Esophagus muscularis mucosa (tissue), 4 donors: ENCODE measurements around the gene IRS1. TPM values are rescaled to one million over a fixed set of nuclear protein-coding genes. Genes with fewer than 3 reads are reported as not detected.
A peak's percentile ranks its signal among the peaks of the same experiment; 100 is the strongest.

Source experiments
- DNase-seq: peaks from one replicate; pipeline ENCODE4 v3.0.0-alpha.2; 2017; ENCODE audit errors: extremely low spot score
- H3K27ac ChIP-seq, 4 donors: fragments of 200-600 bp; sonication (generic); replicated peaks in 1 of 4; 1 replicate in 3 of 4; 2 replicates in 1 of 4; pipeline ENCODE4 v1.5.1; 2016 to 2019; ENCODE audit warnings: mild to moderate bottlenecking in 1 of 4
- H3K27me3 ChIP-seq, 4 donors: fragments of 200-600 bp; sonication (generic); one replicate each; pipeline versions ENCODE4 v1.5.1 to v1.6.0; 2016 to 2019
- H3K36me3 ChIP-seq, 4 donors: fragments of 200-600 bp; sonication (generic); one replicate each; pipeline ENCODE4 v1.5.1; 2016 to 2019
- H3K4me1 ChIP-seq, 4 donors: fragments of 200-600 bp; sonication (generic); one replicate each; pipeline ENCODE4 v1.5.1; 2016 to 2019
- H3K4me3 ChIP-seq, 4 donors: fragments of 200-600 bp; sonication (generic); 1 replicate in 2 of 4; 2 replicates in 2 of 4; pipeline ENCODE4 v1.5.1; 2016 to 2019; ENCODE audit warnings: mild to moderate bottlenecking in 4 of 4, moderate library complexity in 1 of 4
- H3K9me3 ChIP-seq, 4 donors: fragments of 200-600 bp; sonication (generic); 1 replicate in 3 of 4; 2 replicates in 1 of 4; pipeline ENCODE4 v1.5.1; 2016 to 2019
- EP300 ChIP-seq: sonication (generic); formaldehyde crosslinking; IDR thresholded peaks from one replicate; pipeline ENCODE4 v1.6.1; 2017; ENCODE audit warnings: antibody characterized with exemption
- POLR2A ChIP-seq: fragments of 450-650 bp; IDR thresholded peaks from one replicate; pipeline ENCODE4 v1.6.1; 2017; ENCODE audit warnings: antibody characterized with exemption, moderate library complexity, mild to moderate bottlenecking, low read depth
- POLR2AphosphoS5 ChIP-seq, 2 donors: sonication (generic); formaldehyde crosslinking; IDR thresholded peaks; one replicate each; pipeline ENCODE4 v1.6.1; 2017; ENCODE audit warnings: antibody characterized with exemption in 2 of 2
- WGBS: methylation state at CpG from one replicate; pipeline ENCODE4 v1.1.5; 2018; 5-methylcytosine and 5-hydroxymethylcytosine counted together
- intact Hi-C: fragments of 100-400 bp; cut with DNase I; formaldehyde crosslinking; loops from one replicate; pipeline ENCODE4 v1.15.1; 2023
- total RNA-seq, 4 donors: library from RNA; depleted of rRNA; stranded (reverse); fragments of >200 nt; gene quantifications; one replicate each; pipeline versions ENCODE4 v1.1.0 to v1.2.1, GENCODE V29; 2016
- TF ChIP-seq, protein P1 (sequence below), 3 experiments: fragments of 200-600 bp in 2 of 3; fragments of 450-650 bp in 1 of 3; sonication (generic) in 2 of 3; IDR thresholded peaks; one replicate each; pipeline ENCODE4 v1.5.1; 2017 to 2019; ENCODE audit warnings: antibody characterized with exemption in 3 of 3, mild to moderate bottlenecking in 2 of 3, moderate library complexity in 1 of 3

Gene IRS1
- total RNA-seq, 4 donors from 2014 or later, result 27.8 to 47.6 (median 32.8) TPM

DNA sequence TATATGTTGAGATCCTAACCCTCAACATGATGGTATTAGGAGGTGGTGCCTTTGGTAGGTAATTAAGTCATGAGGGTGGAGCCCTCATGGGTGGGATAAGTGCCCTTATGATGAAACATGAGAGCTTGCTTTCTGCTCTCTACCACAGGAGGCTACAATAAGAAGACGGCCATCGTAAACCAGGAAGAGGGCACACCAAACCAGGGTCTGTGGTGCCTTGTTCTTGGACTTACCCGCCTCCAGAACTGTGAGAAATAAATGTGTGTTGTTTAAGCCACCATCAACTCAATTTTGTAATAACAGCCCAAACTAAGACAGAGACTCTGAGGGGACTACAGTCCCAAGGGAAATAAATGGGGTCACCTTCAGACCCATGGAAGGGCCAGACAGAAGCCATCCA is 52.3 kb downstream of the IRS1 start:
- intact Hi-C loops, result loop anchor here (5.0 kb wide), 1 partner anchor 50 kb away; the partner anchor contains the start of gene IRS1
- Histone ChIP-seq H3K27me3 (no peaks in the 10 kb centered on the region), H3K36me3 (no peaks in the 10 kb centered on the region), H3K9me3 (no peaks in the 10 kb centered on the region), H3K27ac (no peak overlapping the region), H3K4me3 (no peak overlapping the region), H3K4me1 (peaks cover 24 to 42% (median 25%) of the 10 kb centered on the region in 4 donors)
- TF ChIP-seq EP300, result no peak
- TF ChIP-seq POLR2A, result no peak
- TF ChIP-seq, protein P1, sequence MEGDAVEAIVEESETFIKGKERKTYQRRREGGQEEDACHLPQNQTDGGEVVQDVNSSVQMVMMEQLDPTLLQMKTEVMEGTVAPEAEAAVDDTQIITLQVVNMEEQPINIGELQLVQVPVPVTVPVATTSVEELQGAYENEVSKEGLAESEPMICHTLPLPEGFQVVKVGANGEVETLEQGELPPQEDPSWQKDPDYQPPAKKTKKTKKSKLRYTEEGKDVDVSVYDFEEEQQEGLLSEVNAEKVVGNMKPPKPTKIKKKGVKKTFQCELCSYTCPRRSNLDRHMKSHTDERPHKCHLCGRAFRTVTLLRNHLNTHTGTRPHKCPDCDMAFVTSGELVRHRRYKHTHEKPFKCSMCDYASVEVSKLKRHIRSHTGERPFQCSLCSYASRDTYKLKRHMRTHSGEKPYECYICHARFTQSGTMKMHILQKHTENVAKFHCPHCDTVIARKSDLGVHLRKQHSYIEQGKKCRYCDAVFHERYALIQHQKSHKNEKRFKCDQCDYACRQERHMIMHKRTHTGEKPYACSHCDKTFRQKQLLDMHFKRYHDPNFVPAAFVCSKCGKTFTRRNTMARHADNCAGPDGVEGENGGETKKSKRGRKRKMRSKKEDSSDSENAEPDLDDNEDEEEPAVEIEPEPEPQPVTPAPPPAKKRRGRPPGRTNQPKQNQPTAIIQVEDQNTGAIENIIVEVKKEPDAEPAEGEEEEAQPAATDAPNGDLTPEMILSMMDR (IDR thresholded peaks at IDR 0.05), result no peak
- no peak for TF ChIP-seq POLR2AphosphoS5 (IDR thresholded peaks at IDR 0.05)
- 100% methylated on average over 3 of the region's 3 CpGs for WGBS
- DNase-seq, result no peak

DNA sequence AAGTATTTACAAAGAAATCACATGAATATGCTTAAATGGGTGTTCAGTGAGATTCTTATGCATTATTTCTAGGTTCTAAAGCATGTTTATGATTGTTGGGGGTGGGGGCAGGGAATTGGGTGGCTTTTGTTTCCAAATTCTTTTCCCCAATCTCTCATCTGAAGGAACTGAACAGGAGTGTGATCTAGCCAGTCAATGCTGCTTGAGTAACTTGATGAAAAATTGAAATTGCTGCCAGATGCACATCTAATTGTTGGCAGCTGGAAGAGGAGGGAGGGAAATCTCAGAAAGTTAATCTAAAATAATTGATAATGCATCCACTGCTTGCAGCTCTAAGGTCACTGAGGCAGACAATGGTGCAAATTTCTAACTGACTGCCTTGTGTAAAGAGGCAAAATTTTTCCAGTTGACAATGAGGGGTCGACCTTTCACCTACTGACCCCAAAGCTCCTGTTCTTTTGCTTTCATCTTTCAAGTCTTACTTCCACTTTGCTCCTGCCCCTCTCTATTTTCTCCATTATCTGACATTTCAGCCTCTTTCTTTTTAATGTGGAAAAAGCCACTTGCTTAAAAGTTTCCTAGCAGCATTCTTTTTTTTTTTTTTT is 53.3 kb downstream of the IRS1 start:
- Histone ChIP-seq H3K27ac (no peak overlapping the region), H3K27me3 (no peaks in the 10 kb centered on the region), H3K4me1 (peaks cover 30 to 47% (median 34%) of the 10 kb centered on the region in 4 donors), H3K4me3 (no peak overlapping the region), H3K9me3 (no peaks in the 10 kb centered on the region), H3K36me3 (no peaks in the 10 kb centered on the region)
- intact Hi-C loops, result loop anchor here (5.0 kb wide), 1 partner anchor 51 kb away; the partner anchor contains the start of gene IRS1
- 70% methylated on average over 1 of the region's 1 CpG for WGBS
- no peak for DNase-seq
- no peak for TF ChIP-seq POLR2A
- TF ChIP-seq, protein P1 (IDR thresholded peaks at IDR 0.05), result no peak
- TF ChIP-seq EP300, result no peak
- no peak for TF ChIP-seq POLR2AphosphoS5 (IDR thresholded peaks at IDR 0.05)

DNA sequence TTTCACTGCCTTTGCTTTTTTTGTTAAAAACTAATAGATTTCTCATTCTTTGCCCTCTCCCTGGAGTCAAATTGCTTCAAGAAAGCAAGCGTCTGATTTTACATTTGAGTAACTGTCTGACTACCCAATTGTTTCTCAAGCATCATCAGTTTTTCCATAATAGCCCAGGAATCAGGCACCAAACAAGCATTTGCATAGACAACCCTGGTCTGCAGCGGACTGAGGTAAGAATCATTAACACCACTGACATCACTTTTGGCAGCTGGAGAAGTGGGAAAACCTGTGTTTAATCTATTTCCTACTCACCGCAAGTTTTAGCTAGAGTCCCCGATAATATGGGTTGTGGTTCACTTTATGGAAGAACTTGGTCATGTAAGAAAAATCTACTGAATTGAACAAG is 55.7 kb downstream of the IRS1 start:
- H3K36me3 ChIP-seq, result no peaks in the 10 kb centered on the region
- no peak for DNase-seq
- intact Hi-C loops, result no loop called here
- WGBS, result 82% methylated on average over 4 of the region's 4 CpGs
- H3K27me3 ChIP-seq, result no peaks in the 10 kb centered on the region
- peaks cover 46 to 65% (median 57%) of the 10 kb centered on the region in 4 donors for H3K4me1 ChIP-seq
- no peak for TF ChIP-seq POLR2A
- TF ChIP-seq POLR2AphosphoS5 (IDR thresholded peaks at IDR 0.05), result no peak
- TF ChIP-seq, protein P1 (IDR thresholded peaks at IDR 0.05), result no peak
- TF ChIP-seq EP300, result no peak
- H3K9me3 ChIP-seq, result no peaks in the 10 kb centered on the region
- no peak overlapping the region for H3K4me3 ChIP-seq
- no peak overlapping the region for H3K27ac ChIP-seq

DNA sequence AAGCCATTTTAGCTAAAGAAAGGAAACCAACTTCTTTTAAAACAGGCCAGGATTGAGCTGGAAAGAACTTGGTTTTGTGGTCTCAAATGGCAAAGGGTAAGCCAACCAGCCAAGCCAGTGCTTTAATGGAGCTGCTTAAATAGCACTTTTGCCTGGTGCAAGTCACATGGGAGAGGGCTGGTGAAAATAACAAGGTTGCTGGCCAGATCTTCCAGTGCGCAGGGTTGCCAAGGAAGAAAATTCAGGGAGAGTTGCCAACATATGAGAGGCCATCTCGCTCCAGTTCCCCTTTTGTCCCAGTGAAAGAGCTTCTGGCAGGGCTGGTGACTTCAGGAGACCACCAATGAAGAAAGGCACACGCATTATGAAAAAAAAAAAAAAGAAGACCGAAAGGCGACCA is 57.3 kb downstream of the IRS1 start:
- Histone ChIP-seq H3K9me3 (no peaks in the 10 kb centered on the region), H3K27me3 (no peaks in the 10 kb centered on the region), H3K27ac (peak overlapping the region; percentile 53 to 65 (median 62)), H3K36me3 (no peaks in the 10 kb centered on the region), H3K4me1 (peaks cover 51 to 66% (median 63%) of the 10 kb centered on the region in 4 donors), H3K4me3 (no peak overlapping the region)
- TF ChIP-seq, protein P1 (IDR thresholded peaks at IDR 0.05), result no peak
- TF ChIP-seq POLR2AphosphoS5 (IDR thresholded peaks at IDR 0.05), result peak; percentile 12 to 32
- no peak for TF ChIP-seq POLR2A
- peak; percentile 82 for DNase-seq
- WGBS, result 61% methylated on average over 5 of the region's 5 CpGs
- intact Hi-C loops, result no loop called here
